IMR-90 (cell line): ENCODE data around the gene SWI5. TPM values are rescaled to one million over a fixed set of nuclear protein-coding genes. Genes with fewer than 3 reads are reported as not detected.

Source experiments
- ATAC-seq: fragments of 200-7000 bp; cut with Tn5 transposase; 2 replicates; pipeline ENCODE4 v1.9.1; 2020; ENCODE audit warnings: low read depth, mild to moderate bottlenecking, moderate library complexity
- BruUV-seq: library from RNA; stranded (reverse); fragments of 400-500 nt; replicated peaks from 2 replicates; lab custom pipeline; 2021; lab: Mats Ljungman, UMichigan
- CTCF ChIA-PET: fragments of 300-600 bp; formaldehyde crosslinking; extraction: SDS; loops from one replicate; lab custom pipeline; 2021; ENCODE audit warnings: antibody characterized with exemption; lab: Yijun Ruan, JAX
- POLR2A ChIA-PET: fragments of 300-600 bp; sonication (Branson Sonifier 250); formaldehyde crosslinking; loops from one replicate; lab custom pipeline; 2022; ENCODE audit warnings: antibody characterized with exemption; ENCODE audit not compliant: unreplicated experiment; lab: Charles Lee
- DNase-seq: peaks from one replicate; pipeline ENCODE4 v3.0.0; 2013
- H2AFZ ChIP-seq: replicated peaks from 2 replicates; pipeline ENCODE3; 2013; ENCODE audit warnings: low read length, mild to moderate bottlenecking; ENCODE audit not compliant: poor library complexity
- H2AK5ac ChIP-seq: 2 replicates; pipeline ENCODE4 v1.6.1; 2013; ENCODE audit warnings: low read depth, low read length, inconsistent platforms
- H2AK9ac ChIP-seq: replicated peaks from 2 replicates; pipeline ENCODE3; 2013; ENCODE audit warnings: mild to moderate bottlenecking, low read depth, low read length, moderate library complexity; ENCODE audit not compliant: poor library complexity
- H2BK120ac ChIP-seq: 2 replicates; pipeline ENCODE4 v1.6.1; 2013; ENCODE audit warnings: low read depth, low read length, inconsistent platforms
- H2BK15ac ChIP-seq: 3 replicates; pipeline ENCODE4 v1.6.1; 2013; ENCODE audit warnings: low read depth, low read length, inconsistent platforms
- H2BK20ac ChIP-seq: 2 replicates; pipeline ENCODE4 v1.6.1; 2013; ENCODE audit warnings: low read depth, mild to moderate bottlenecking, inconsistent platforms, low read length, moderate library complexity
- H2BK5ac ChIP-seq: 2 replicates; pipeline ENCODE4 v1.6.1; 2013; ENCODE audit warnings: mild to moderate bottlenecking, low read depth, low read length, inconsistent platforms; ENCODE audit not compliant: poor library complexity, severe bottlenecking
- H3K14ac ChIP-seq: replicated peaks from 2 replicates; pipeline ENCODE4 v1.6.1; 2013; ENCODE audit warnings: low read depth, low read length, inconsistent platforms
- H3K18ac ChIP-seq: 2 replicates; pipeline ENCODE4 v1.6.1; 2013; ENCODE audit warnings: low read depth, low read length, control low read depth
- H3K23ac ChIP-seq: 2 replicates; pipeline ENCODE4 v1.6.1; 2013; ENCODE audit warnings: low read depth, low read length, inconsistent platforms
- H3K27ac ChIP-seq: 2 replicates; pipeline ENCODE4 v1.5.1; 2013; ENCODE audit warnings: mild to moderate bottlenecking, control low read depth, low read length; ENCODE audit not compliant: insufficient read depth
- H3K27me3 ChIP-seq: 2 replicates; pipeline ENCODE4 v1.6.1; 2013; ENCODE audit warnings: low read length; ENCODE audit not compliant: control insufficient read depth, insufficient read depth
- H3K36me3 ChIP-seq: 2 replicates; pipeline ENCODE4 v1.6.1; 2013; ENCODE audit warnings: low read length, mixed read lengths; ENCODE audit not compliant: control insufficient read depth, insufficient read depth
- H3K4ac ChIP-seq: 2 replicates; pipeline ENCODE4 v1.6.1; 2013; ENCODE audit warnings: low read depth, low read length, inconsistent platforms
- H3K4me1 ChIP-seq: 2 replicates; pipeline ENCODE4 v1.6.1; 2013; ENCODE audit warnings: low read length, mixed read lengths; ENCODE audit not compliant: control insufficient read depth, insufficient read depth
- H3K4me2 ChIP-seq: 2 replicates; pipeline ENCODE4 v1.6.1; 2013; ENCODE audit warnings: low read depth, mild to moderate bottlenecking, control low read depth, low read length, moderate library complexity
- H3K4me3 ChIP-seq: 2 replicates; pipeline ENCODE4 v1.5.1; 2013; ENCODE audit warnings: low read depth, mild to moderate bottlenecking, control low read depth, low read length, moderate library complexity; ENCODE audit not compliant: insufficient read depth
- H3K56ac ChIP-seq: 2 replicates; pipeline ENCODE4 v1.6.1; 2013; ENCODE audit warnings: low read length, inconsistent platforms; ENCODE audit not compliant: insufficient read depth; ENCODE audit errors: extremely low read depth
- H3K79me1 ChIP-seq, 2 experiments: 2 replicates each; pipeline ENCODE4 v1.6.1; 2013; ENCODE audit warnings: low read length in 2 of 2, inconsistent platforms in 1 of 2, low read depth in 1 of 2
- H3K9ac ChIP-seq: 2 replicates; pipeline ENCODE4 v1.6.1; 2013; ENCODE audit warnings: low read depth, low read length, control low read depth
- H3K9me1 ChIP-seq: 2 replicates; pipeline ENCODE4 v1.6.1; 2013; ENCODE audit warnings: low read length, inconsistent platforms; ENCODE audit not compliant: insufficient read depth
- H3K9me3 ChIP-seq: 2 replicates; pipeline ENCODE4 v1.6.1; 2013; ENCODE audit warnings: low read length; ENCODE audit not compliant: control insufficient read depth, insufficient read depth
- H4K20me1 ChIP-seq: 2 replicates; pipeline ENCODE4 v1.6.1; 2013; ENCODE audit warnings: low read length, inconsistent platforms; ENCODE audit not compliant: insufficient read depth
- H4K5ac ChIP-seq: 2 replicates; pipeline ENCODE4 v1.6.1; 2013; ENCODE audit warnings: mild to moderate bottlenecking, low read depth, low read length, control low read depth
- H4K8ac ChIP-seq, 2 experiments: 2 replicates each; pipeline ENCODE4 v1.6.1; 2013; ENCODE audit warnings: low read depth in 2 of 2, low read length in 2 of 2, control low read depth in 1 of 2, inconsistent platforms in 1 of 2
- H4K91ac ChIP-seq: 2 replicates; pipeline ENCODE4 v1.6.1; 2013; ENCODE audit warnings: low read depth, low read length, inconsistent platforms; ENCODE audit not compliant: insufficient read depth
- RCOR1 ChIP-seq: IDR thresholded peaks from 2 replicates; pipeline ENCODE4 v1.6.1; 2012; ENCODE audit warnings: mild to moderate bottlenecking, low read length, improper control_type of control experiment; ENCODE audit not compliant: insufficient replicate concordance
- WGBS, 2 experiments: methylation state at CpG; one replicate each; pipeline versions ENCODE4 v1.1.5 to v1.1.7; 2013; ENCODE audit warnings: missing lambda C conversion rate in 2 of 2; ENCODE audit not compliant: insufficient read length in 1 of 2; ENCODE audit errors: extremely low coverage in 2 of 2; 5-methylcytosine and 5-hydroxymethylcytosine counted together
- dilution Hi-C: fragments of 300-500 bp; cut with HindIII; formaldehyde crosslinking; loops from one replicate; pipeline ENCODE4 v1.14.3; 2018; ENCODE audit warnings: low sequenced_read_pairs; ENCODE audit not compliant: unreplicated experiment
- in situ Hi-C: fragments of 300-500 bp; cut with MboI; formaldehyde crosslinking; loops from 3 replicates; pipeline ENCODE4 v1.14.3; 2019; ENCODE audit warnings: low sequenced_read_pairs, inconsistent platforms, mixed read lengths
- intact Hi-C: fragments of 100-400 bp; cut with micrococcal nuclease; formaldehyde crosslinking; loops from 2 replicates; pipeline ENCODE4 v1.10.0; 2022
- polyA plus RNA-seq, 3 experiments: library from polyadenylated mRNA; depleted of rRNA; stranded (reverse); fragments of >200 nt; gene quantifications; 2 replicates each; pipeline ENCODE4 v1.2.3, GENCODE V29; 2012; ENCODE audit warnings: low replicate concordance in 1 of 3
- total RNA-seq: library from RNA; depleted of rRNA; stranded (reverse); fragments of >200 nt; gene quantifications from 2 replicates; pipeline ENCODE4 v1.2.3, GENCODE V29; 2012

SWI5 gene
- total and polyA plus RNA-seq, 2 of the 4 experiments (the other 2 are of a cell fraction) = 38.9 to 93.5 TPM

GRCh38 chr9:128310461-128310860, 34.4 kb downstream of the SWI5 start:
- in situ Hi-C loops (no loop called here), dilution Hi-C loops (no loop called here), intact Hi-C loops (no loop called here)
- Histone ChIP-seq H4K5ac (no peak overlapping the region), H3K4me1 (peaks cover 4% of the 10 kb centered on the region), H3K27ac (no peak overlapping the region), H3K27me3 (no peaks in the 10 kb centered on the region), H3K4ac (no peak overlapping the region), H3K4me2 (no peak overlapping the region), H2BK20ac (no peak overlapping the region), H3K18ac (no peak overlapping the region), H4K91ac (no peak overlapping the region), H3K56ac (no peak overlapping the region), H2BK120ac (no peak overlapping the region), H2AK9ac (no peak overlapping the region), H3K36me3 (peaks cover 38% of the 10 kb centered on the region), H3K23ac (no peak overlapping the region), H3K9me3 (no peaks in the 10 kb centered on the region), H2BK15ac (no peak overlapping the region), H4K8ac (no peak overlapping the region), H3K9ac (no peak overlapping the region), H3K9me1 (0 out of 2 replicates have a peak, but pooled peaks cover 5% of the 10 kb centered on the region), H3K14ac (no peak overlapping the region), H3K79me1 (peaks cover 0 to 3% of the 10 kb centered on the region in 2 experiments; a peak in 2 of 4 replicates), H2AFZ (no peak overlapping the region), H2AK5ac (no peak overlapping the region), H4K20me1 (peaks cover 4% of the 10 kb centered on the region), H2BK5ac (no peak overlapping the region), H3K4me3 (no peak overlapping the region)
- TF ChIP-seq RCOR1 = no peak
- CTCF ChIA-PET = no interaction called here
- ATAC-seq (no peak), DNase-seq (no peak)
- WGBS, 2 experiments = 90% methylated on average over 2 of the region's 10 CpGs; no CpG with 5 or more reads in 1 of the 2 experiments
- no TSS peak for BruUV-seq
- POLR2A ChIA-PET = no interaction called here
